KBM-7 (cell line): Measurements from ENCODE around the gene PLAC8L1.
A peak's percentile ranks its signal among the peaks of the same experiment; 100 is the strongest.

Experiments used
- DNase-seq: peaks from one replicate; pipeline ENCODE4 v3.0.0-alpha.2; 2015
- in situ Hi-C: fragments of 300-500 bp; cut with MboI; formaldehyde crosslinking; loops from 2 replicates; pipeline ENCODE4 v1.14.3; 2020; ENCODE audit warnings: low sequenced_read_pairs, low pct_unique_long_range_greater_than_20kb, mixed read lengths

PLAC8L1 gene

DNA sequence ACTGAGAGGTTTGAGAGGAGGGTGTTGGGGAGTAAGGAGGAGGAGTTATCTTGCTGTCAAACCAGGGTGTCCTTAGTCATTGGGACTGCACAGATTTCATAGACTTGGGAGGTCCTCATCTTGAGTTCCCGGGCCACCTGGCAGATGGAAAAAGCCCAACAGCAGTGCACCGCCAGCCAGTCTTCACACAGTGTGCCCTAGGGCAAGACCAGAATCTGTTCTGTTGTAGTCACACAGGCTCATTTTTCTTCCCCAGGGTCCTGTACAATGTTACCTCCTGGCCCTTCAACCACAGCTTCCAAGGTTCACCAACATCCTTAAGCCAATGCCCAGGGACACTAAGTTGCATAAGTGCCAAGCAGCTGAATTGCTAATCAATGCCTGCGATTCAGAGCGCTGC lies 21.0 kb downstream of the PLAC8L1 start:
- no peak for DNase-seq
- in situ Hi-C loops, result no loop called here

- in situ Hi-C loops, result no loop called here
- DNase-seq, result no peak
Measured at GRCh38 chr5:146082798-146083197, 22.6 kb downstream of the PLAC8L1 start.

DNA sequence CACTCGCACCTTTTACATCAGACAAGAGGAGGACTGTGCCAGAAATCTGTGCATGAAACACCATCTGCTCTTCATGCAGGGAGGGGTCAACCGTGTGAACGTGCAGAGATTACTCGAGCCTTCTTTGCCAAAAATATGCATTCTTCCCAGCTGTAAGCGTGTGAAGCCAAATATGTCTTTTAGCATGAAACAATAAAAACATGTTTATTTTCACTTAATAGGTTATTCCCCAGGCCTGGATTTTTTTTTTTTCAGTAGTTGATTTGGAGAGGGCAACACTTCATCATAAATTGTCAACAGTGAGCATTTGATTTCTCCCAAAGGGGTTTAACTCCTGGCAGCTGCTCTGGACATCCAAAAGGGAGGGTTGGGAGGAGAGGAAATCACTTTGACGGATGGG lies 23.8 kb downstream of the PLAC8L1 start:
- in situ Hi-C loops, result no loop called here
- DNase-seq, result no peak

DNA sequence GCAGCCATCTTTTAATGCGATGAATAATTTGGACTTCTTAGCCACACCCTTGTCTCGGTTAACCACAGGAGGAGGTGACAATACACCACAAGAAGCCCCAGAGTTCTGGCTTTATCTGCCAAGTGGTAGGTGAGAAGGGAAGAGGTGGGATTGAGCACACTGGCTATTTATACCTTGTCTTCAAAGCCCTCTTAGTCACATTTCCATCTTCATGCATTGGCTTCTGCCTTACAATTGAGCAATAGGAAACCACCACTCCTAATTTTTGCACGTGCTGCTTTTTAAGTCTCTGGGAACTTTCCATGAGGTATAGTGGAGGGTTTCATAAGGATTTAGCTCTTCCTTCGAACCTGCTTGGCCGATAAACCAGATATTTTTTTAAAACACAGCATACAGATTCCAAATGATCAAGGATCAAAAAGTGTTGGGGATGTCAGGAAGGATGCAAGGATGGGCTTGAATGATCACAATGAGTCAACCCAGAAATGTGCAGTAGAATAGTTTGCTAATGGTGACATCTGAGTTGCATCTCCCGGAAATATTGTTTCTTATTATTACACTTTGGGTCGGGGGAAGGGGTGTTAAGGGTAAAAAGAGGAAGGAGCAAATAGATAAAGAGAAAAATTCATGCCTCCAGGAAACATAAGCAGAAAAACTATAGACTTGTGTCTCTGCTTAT lies 25.5 kb downstream of the PLAC8L1 start:
- DNase-seq, result peak; percentile 80

DNA sequence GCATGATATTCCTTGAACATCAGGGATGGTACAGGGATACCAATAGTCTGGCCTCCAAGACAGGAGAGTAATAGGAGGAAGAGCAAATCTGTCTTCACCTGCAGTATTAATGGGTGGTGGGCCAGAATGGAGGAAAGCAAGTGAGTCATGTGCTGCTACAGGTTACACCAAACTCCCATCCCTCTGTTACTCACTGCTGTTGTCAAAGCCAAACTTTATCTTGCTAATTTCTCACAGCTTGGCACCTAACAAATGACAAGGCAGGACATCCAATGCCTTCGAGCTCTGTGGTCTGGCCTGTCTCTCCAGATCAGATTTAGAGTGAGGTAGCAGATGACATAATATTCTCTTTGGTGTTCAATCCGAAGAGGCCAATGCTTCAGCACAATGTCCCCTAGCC lies 26.8 kb downstream of the PLAC8L1 start:
- DNase-seq, result no peak
- in situ Hi-C loops, result no loop called here

More for the DNA sequence above, 25.5 kb downstream of the PLAC8L1 start:
- in situ Hi-C loops, result no loop called here

DNA sequence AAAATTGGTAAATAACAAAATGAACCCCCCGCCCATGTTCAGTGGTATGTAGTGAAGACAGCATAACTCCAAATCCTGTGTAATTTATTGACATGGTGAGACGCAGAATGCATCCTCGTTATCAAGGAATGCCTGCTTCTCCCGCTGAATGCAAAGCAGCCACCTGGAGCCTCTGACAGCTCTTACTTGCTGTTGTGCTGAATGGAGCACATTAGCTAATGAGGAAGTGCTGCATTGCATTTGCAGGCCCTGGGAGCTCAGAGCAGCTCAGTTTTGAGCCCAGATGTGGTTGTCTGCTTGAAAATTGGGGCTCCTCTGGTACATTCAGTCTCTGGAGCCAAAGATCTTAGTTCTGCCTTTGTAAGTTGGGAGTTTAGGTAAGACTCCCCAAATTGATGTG lies 28.9 kb downstream of the PLAC8L1 start:
- DNase-seq, result peak; percentile 29
- in situ Hi-C loops, result no loop called here

- in situ Hi-C loops, result no loop called here
- peak; percentile 85 for DNase-seq
Measured at GRCh38 chr5:146076028-146076427, 29.3 kb downstream of the PLAC8L1 start.

- no peak for DNase-seq
- in situ Hi-C loops, result no loop called here
Measured at GRCh38 chr5:146073239-146073900, 32.0 kb downstream of the PLAC8L1 start.

GRCh38 chr5:146072595-146072994 lies 32.8 kb downstream of the PLAC8L1 start:
- DNase-seq, result no peak
- in situ Hi-C loops, result no loop called here

- in situ Hi-C loops, result no loop called here
- DNase-seq, result no peak
Measured at GRCh38 chr5:146071171-146071570, 34.2 kb downstream of the PLAC8L1 start.

DNA sequence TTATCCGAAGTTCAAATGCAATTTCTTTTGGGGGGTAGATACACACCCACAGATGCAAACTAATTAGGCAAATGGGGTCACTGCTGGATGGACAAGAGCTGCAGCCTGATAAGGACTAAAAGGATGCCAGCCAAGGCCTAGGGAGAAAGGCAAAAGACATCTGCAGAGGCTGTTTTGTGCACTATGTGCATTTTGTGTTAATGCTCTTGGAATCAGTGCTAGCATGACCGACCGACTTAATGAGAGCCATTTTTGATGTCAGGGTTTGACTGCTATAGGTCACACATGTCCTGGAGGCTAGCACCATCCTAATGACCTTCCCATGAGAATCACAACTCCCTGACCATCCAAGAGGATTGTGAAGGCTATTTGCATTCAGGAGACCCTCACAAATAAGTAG lies 34.6 kb downstream of the PLAC8L1 start:
- in situ Hi-C loops, result no loop called here
- no peak for DNase-seq

DNA sequence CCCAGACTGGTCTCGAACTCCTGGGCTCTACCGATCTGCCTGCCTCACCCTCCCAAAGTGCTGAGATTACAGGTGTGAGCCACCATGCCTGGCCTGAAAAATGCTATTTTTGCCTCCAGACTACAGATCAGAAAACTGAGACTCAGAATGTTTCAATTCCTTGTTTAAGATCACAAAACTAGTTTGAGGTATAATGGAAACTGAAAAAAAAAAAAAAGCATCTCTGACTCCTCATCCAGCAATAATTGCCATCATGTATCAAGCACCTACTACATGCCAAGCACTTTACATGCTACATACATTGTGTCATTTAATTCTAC lies 35.6 kb downstream of the PLAC8L1 start:
- no peak for DNase-seq
- in situ Hi-C loops, result no loop called here

DNA sequence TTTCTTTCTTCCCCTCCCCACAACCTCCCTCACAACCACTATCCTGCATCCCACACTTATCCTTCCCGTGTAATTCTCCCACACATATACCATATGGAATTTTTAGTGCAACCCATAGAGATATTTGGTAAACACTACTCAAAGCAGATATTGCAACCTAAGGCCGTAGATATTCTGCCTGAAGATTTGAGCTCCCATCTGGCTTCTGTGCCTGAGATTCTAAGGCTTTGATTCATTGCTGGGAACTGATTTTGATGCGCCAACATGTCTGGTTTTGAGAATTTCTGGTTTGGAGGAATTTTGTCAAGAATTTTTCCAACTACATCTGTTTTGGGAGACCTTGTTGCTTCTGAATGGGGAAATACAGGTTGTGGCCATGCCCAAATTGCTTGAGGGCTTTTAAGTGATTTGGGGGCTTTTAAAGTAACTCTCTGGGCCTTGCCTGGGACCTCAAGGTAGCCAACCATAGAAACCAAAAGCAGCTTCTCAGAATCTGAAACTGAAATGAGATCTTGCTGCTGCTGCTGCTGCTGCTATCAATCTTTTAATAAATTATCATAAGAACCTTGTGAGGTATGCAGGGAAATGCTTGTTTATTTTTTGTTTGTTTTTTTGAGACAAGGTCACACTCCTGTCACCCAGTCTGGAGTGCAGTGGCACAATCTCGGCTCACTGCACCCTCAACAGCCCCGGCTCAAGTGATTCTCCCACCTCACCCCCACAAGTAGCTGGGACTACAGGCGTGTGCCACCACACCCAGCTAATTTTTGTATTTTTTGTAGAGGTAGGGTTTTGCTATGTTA lies 36.2 kb downstream of the PLAC8L1 start:
- no peak for DNase-seq
- in situ Hi-C loops, result no loop called here

- no peak for DNase-seq
- in situ Hi-C loops, result no loop called here
Measured at GRCh38 chr5:146068206-146068605, 37.2 kb downstream of the PLAC8L1 start.

DNA sequence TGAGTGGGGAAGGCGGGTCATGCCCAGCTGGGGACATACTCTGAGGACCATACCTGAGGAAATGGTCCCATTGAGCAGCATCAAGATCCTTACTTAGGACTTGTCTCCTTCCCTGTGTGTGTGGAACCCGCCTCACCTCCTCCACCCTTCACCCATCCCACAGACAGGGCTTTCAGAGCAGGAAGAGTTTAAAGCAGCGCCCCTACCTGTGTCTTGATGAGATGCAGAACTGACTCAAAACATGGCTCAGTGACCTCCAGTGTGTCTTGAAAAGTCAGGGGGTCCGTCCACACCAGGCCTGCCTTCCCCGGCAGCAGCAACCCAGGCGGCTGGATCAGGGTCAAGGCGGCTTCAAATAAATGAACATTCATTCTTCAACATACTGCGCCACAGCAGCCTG lies 38.4 kb downstream of the PLAC8L1 start:
- DNase-seq, result no peak
- in situ Hi-C loops, result no loop called here

DNA sequence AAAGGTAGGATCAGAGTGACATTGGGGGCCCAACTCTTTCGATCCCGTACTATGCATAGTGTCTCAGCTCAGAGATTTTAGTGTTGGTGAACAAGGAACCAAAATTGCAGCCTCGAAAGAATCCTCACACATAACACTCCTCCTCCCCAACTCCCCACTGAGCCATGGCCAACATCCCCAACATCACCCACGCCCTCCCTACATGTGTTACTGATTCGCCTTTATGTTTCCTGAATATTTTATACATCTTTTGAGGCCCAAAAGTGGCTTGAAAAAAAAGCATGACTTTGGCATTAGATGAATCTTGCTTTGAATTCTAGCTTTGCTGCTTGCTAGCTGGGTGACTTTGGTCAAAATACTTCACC lies 45.2 kb downstream of the PLAC8L1 start:
- in situ Hi-C loops, result no loop called here
- no peak for DNase-seq

DNA sequence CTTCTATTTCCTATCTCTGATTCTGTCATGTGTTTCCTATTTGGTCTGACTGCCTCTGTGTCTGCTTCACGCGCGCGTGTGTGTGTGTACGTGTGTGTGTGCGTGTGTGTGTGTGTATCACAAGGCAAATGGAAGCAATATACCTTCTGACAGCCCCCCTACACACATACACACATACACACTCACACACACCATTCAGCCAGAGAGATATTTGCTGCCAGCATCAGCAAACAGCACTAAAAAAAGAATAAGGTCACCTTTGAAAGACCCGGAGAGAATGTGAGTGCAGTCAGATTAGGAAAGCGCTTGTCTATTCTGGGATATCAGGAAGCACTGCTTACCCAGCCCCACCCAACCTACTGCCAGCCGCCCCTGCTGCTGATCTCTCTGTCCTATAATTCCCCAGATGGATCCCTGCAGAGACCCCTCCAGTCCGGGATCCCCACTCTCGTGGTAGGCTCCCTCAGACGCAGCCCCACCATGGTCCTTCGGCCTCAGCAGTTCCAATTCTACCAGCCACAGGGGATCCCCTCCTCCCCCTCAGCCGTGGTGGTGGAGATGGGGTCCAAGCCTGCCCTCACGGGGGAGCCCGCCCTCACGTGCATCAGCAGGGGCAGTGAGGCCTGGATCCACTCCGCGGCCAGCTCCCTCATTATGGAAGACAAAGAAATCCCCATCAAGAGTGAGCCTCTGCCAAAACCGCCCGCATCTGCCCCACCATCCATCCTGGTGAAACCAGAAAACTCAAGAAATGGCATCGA lies 45.7 kb downstream of the PLAC8L1 start:
- in situ Hi-C loops, result no loop called here
- no peak for DNase-seq

GRCh38 chr5:146055432-146055831 lies 49.9 kb downstream of the PLAC8L1 start:
- in situ Hi-C loops, result no loop called here
- DNase-seq, result no peak

DNA sequence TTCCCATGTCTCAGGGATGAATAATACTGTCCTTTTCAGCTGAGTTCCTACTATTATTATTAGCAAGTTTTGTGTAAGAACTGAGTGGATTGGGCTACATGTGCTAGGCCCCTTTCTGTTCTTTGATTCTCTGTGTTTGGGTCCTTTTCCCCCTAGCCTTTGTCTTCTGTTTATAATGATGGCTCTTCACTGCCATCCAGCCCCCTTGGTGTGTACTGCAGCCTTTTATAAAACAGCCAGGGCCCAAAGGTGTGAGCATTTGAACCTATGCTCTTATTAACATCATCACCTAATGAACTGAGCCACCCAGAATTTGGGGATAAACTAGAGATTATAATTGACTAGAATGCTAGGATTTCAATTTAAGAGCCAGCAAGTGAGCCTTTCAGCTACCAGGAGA lies 52.6 kb downstream of the PLAC8L1 start:
- peak; percentile 26 for DNase-seq
- in situ Hi-C loops, result no loop called here

GRCh38 chr5:146051678-146052077 lies 53.7 kb downstream of the PLAC8L1 start:
- in situ Hi-C loops, result no loop called here
- no peak for DNase-seq
